Measurements from ENCODE around the gene USP46. TPM values are rescaled to one million over a fixed set of nuclear protein-coding genes. Genes with fewer than 3 reads are reported as not detected.

Gene USP46
- polyA plus RNA-seq, 3 donors = 29.1 to 35.6 (median 33.3) TPM

DNA sequence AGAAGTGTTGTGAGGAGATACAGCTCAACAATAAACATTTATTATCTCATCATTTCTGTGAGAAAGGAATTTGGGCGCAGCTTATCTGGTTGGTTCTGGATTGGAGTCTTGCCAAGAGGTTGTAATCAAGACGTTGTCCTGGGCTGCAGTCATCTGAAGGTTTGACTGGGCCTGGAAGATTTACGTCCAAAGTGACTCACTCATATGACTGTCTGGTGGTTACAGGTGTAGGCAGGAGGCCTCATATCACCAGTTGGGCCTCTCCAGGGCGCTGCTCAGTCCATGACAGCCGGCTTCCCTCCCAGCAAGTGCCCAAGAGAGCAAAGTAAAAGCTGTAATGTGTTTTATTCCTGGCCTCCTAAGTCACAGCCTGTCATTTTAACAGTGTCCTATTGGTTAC is 106.3 kb downstream of the USP46 start:
- DNase-seq (ENCODE audit: extremely low read depth in 1 of 11, low read depth in 9 of 11, low spot score in 4 of 11) = no peak

DNA sequence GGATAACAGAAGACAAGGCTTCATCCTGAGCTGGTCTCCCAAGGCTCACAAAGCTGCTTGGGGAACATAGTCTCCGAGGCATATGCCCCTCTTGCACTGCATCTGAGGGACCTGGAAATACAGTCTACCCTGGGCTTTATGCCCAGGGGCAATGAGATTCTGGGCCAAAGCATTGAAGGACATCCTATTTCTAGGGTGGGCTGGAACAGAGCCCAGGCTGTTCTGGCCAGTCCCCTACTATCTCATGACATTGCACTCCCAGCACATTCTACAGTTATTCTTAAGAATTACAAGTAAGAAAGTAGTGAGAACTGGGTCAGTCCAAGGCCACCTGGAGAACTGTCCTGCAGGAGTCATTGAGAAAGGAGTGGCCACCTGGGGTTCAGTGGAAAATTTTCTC is 107.6 kb downstream of the USP46 start:
- no peak for DNase-seq (ENCODE audit: extremely low read depth in 1 of 11, low read depth in 9 of 11, low spot score in 4 of 11)

DNA sequence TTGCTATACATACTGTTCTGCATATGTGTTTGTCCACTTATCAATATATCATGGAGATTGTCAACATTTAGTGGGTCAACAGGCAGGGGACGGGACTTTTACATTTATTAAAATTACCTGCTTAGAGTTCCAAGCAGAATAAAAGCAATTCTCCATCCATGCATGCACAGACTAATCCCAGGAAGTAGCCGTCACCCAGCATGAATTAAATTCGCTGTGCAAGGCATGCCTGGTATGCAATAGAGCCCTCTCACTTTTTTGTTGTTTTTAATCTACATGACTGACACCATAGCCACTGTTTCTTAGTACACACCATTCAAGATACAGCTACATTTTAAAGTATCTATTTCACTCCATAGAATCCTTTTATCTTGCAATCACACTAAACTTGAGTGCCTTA is 108.9 kb downstream of the USP46 start:
- DNase-seq (ENCODE audit: extremely low read depth in 1 of 11, low read depth in 9 of 11, low spot score in 4 of 11) = peak in 3 of 11 donors; percentile 19 to 24 (median 20)

DNA sequence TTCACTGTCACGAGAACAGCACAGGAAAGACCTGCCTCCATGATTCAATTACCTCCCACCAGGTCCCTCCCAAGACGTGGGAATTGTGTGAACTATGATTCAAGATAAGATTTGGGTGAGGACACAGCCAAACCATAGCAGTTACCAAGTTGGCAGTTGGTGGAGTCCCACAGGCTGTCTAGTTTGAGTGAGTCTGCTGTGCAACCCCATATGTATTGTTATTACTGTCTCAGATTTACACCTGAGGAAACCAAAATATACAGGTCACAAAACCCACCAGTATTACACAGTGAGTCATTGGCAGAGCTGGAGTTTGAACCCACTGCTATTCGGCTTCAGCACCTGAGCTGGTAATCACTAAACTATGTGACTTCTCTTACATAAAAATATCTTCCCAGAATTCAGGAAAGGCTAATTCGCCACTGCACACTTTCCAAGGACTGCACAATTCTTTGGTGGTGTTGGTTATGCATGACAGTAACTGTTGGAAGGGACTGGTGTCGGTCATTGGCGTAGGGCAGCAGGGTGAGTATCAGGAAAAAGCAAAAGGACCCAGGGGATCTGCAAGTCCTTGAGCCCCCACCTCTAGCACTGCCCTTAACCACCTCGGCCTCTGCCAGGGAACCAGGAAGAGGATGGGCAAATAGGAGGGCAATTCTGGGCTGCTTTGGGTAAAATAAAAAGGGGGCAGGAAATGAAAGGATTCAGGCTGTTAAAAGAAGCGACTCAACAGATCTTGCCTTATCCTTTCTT is 110.1 kb downstream of the USP46 start:
- DNase-seq (ENCODE audit: extremely low read depth in 1 of 11, low read depth in 9 of 11, low spot score in 4 of 11) = no peak

DNA sequence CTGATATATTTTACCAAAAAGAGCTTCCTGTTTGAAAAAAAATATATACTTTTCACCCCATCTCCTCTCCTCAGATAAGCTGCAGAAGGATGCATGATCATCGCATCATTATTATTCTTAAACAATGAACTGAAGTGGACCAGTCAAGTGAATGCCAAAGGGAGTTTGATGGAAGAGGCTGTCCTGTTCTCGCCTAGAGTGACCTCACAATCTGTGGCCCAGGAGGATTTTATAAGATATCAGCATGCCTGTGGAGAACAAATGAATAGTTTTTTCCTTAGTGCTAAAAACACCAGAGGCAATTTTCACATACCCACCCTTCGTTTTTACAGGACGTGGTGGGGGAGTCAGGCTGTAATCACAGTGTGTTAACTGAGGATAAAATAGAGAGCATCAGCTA is 112.7 kb downstream of the USP46 start:
- DNase-seq (ENCODE audit: extremely low read depth in 1 of 11, low read depth in 9 of 11, low spot score in 4 of 11) = no peak

DNA sequence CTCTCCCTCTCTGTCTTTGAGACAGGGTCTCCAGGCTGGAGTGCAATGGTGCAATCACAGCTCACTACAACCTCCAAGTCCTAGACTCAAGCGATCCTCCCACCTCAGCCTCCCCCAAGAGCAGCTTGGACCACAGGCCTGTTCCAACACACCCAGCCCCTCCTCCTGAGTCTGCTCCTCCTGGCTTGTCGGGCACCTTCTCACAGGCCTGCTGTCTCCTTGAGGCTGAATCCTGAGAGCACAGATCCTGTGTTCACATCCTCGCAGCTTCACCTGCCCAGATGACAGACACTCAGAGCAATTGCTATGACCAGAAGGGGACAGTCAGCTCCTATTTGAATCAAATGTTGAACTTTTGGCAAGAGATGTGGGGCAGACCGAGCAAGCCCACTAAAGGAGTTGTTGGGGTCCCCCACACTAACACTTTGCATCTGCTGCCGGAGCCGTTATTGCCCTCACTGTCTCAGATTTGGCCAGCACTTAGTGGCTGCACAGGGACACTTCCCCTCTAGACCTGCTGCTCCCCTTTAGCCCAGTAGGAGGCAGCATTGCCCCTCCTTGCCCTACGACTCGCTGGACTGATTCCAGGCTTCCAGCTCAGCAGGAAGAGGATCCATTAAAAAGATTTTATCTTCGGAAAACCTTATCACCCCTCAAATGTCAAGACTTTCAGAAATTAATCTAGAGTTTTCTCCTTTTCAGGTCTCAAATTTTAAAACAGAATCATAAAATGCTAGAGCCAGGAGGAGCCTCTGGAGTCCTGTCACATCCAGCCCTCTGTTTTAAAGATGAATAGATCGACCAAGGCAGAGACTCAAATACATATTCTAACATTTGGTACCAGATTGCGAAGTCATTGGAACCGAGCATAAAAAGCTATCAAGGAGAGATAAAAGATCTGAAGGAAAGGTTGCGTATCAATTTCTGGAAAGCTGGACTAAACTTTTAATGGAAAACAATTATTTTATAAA is 113.7 kb downstream of the USP46 start:
- DNase-seq (ENCODE audit: extremely low read depth in 1 of 11, low read depth in 9 of 11, low spot score in 4 of 11) = peak; percentile 31 to 68 (median 54)

Other genes with a start within 250 kb of the USP46 start
- 1 to 10 TPM; 3.3 to 4.1 (median 3.9) TPM for gene ERVMER34-1, start 92.1 kb upstream of the USP46 start, polyA plus RNA-seq (ENCODE audit: insufficient read length in 3 of 3)
- gene RASL11B, start 203.0 kb upstream of the USP46 start, polyA plus RNA-seq (ENCODE audit: insufficient read length in 3 of 3) = 10 to 100 TPM; 33.0 to 37.6 (median 37.3) TPM

All from renal cortex interstitium (tissue), 11 donors.